ENCODE measurements around the gene PEX11B. TPM values are rescaled to one million over a fixed set of nuclear protein-coding genes. Genes with fewer than 3 reads are reported as not detected.

PEX11B gene
- total RNA-seq, 2 experiments from 2014 or later, result 25.8 to 26.3 TPM

GRCh38 chr1:145953861-145954260 lies 35.3 kb upstream of the PEX11B start:
- H3K9me3 Mint-ChIP-seq, result no peaks in the 10 kb centered on the region
- TF ChIP-seq CTCF (IDR thresholded peaks at IDR 0.05), result no peak
- ChIA-PET CTCF (interaction anchor here (0.7 to 1.7 kb wide), 3 partner anchors 31 to 79 kb away, joined by 3 to 5 read pairs (median 5); partner anchors contain the start of gene ITGA10), POLR2A (interaction anchor here (0.6 to 12.8 kb wide), 6 partner anchors 10 to 168 kb away, joined by 3 to 160 read pairs (median 4); partner anchors contain the start of genes ANKRD34A, POLR3GL and RBM8A)
- H3K27ac Mint-ChIP-seq, result no peak overlapping the region
- intact Hi-C loops (cut with micrococcal nuclease), result no loop called here
- DNase-seq, result no peak
- peaks cover 26% of the 10 kb centered on the region for H3K36me3 Mint-ChIP-seq (ENCODE audit: low read depth)
- peaks cover 65% of the 10 kb centered on the region for H3K4me1 Mint-ChIP-seq (ENCODE audit: low read depth)
- H3K27me3 Mint-ChIP-seq, result no peaks in the 10 kb centered on the region
- no peak overlapping the region for H3K4me3 Mint-ChIP-seq
- no peak for ATAC-seq

- H3K36me3 Mint-ChIP-seq (ENCODE audit: low read depth), result peaks cover 26% of the 10 kb centered on the region
- H3K27ac Mint-ChIP-seq, result no peak overlapping the region
- POLR2A ChIA-PET, result interaction anchor here (0.9 to 1.3 kb wide), 2 partner anchors 34 to 40 kb away, joined by 3 read pairs; no protein-coding TSS in a partner anchor
- CTCF ChIA-PET, result no interaction called here
- H3K9me3 Mint-ChIP-seq, result no peaks in the 10 kb centered on the region
- ATAC-seq (no peak), DNase-seq (no peak)
- no peak overlapping the region for H3K4me3 Mint-ChIP-seq
- H3K27me3 Mint-ChIP-seq, result no peaks in the 10 kb centered on the region
- intact Hi-C loops (cut with micrococcal nuclease), result no loop called here
- no peak for TF ChIP-seq CTCF (IDR thresholded peaks at IDR 0.05)
- peaks cover 56% of the 10 kb centered on the region for H3K4me1 Mint-ChIP-seq (ENCODE audit: low read depth)
These were observed 34.4 kb upstream of the PEX11B start for GRCh38 chr1:145952903-145953302.

GRCh38 chr1:145951526-145951925 lies 33.0 kb upstream of the PEX11B start:
- H3K4me3 Mint-ChIP-seq, result no peak overlapping the region
- POLR2A ChIA-PET, result interaction anchor here (1.3 kb wide), 1 partner anchor 41 kb away, joined by 3 read pairs; no protein-coding TSS in a partner anchor
- no peak overlapping the region for H3K27ac Mint-ChIP-seq
- H3K27me3 Mint-ChIP-seq, result no peaks in the 10 kb centered on the region
- no peak for ATAC-seq
- no peak for TF ChIP-seq CTCF (IDR thresholded peaks at IDR 0.05)
- CTCF ChIA-PET, result interaction anchor here (1.5 kb wide), 1 partner anchor 24 kb away, joined by 6 read pairs; the partner anchor contains the start of gene RBM8A
- peaks cover 58% of the 10 kb centered on the region for H3K4me1 Mint-ChIP-seq (ENCODE audit: low read depth)
- DNase-seq, result no peak
- intact Hi-C loops (cut with micrococcal nuclease), result no loop called here
- H3K36me3 Mint-ChIP-seq (ENCODE audit: low read depth), result peaks cover 30% of the 10 kb centered on the region
- H3K9me3 Mint-ChIP-seq, result no peaks in the 10 kb centered on the region

GRCh38 chr1:145949219-145949618 lies 30.7 kb upstream of the PEX11B start:
- peaks cover 41% of the 10 kb centered on the region for H3K4me1 Mint-ChIP-seq (ENCODE audit: low read depth)
- peaks cover 29% of the 10 kb centered on the region for H3K36me3 Mint-ChIP-seq (ENCODE audit: low read depth)
- CTCF ChIA-PET, result interaction anchor here (0.8 to 1.8 kb wide), 3 partner anchors 9 to 57 kb away, joined by 3 to 6 read pairs (median 3); partner anchors contain the start of gene LIX1L
- no peak overlapping the region for H3K27ac Mint-ChIP-seq
- H3K9me3 Mint-ChIP-seq, result no peaks in the 10 kb centered on the region
- intact Hi-C loops (cut with micrococcal nuclease), result no loop called here
- TF ChIP-seq CTCF (IDR thresholded peaks at IDR 0.05), result no peak
- no peak for DNase-seq
- POLR2A ChIA-PET, result interaction anchor here (0.6 to 1.4 kb wide), 5 partner anchors 9 to 58 kb away, joined by 3 to 7 read pairs (median 3); partner anchors contain the start of genes LIX1L and RBM8A
- no peaks in the 10 kb centered on the region for H3K27me3 Mint-ChIP-seq
- no peak for ATAC-seq
- H3K4me3 Mint-ChIP-seq, result no peak overlapping the region

- no peak overlapping the region for H3K27ac Mint-ChIP-seq
- no peak overlapping the region for H3K4me3 Mint-ChIP-seq
- ChIA-PET POLR2A (no interaction called here), CTCF (no interaction called here)
- DNase-seq (no peak), ATAC-seq (no peak)
- H3K27me3 Mint-ChIP-seq, result no peaks in the 10 kb centered on the region
- no peaks in the 10 kb centered on the region for H3K9me3 Mint-ChIP-seq
- H3K36me3 Mint-ChIP-seq (ENCODE audit: low read depth), result peaks cover 20% of the 10 kb centered on the region
- H3K4me1 Mint-ChIP-seq (ENCODE audit: low read depth), result peaks cover 32% of the 10 kb centered on the region
- TF ChIP-seq CTCF (IDR thresholded peaks at IDR 0.05), result no peak
- intact Hi-C loops (cut with micrococcal nuclease), result no loop called here
These were observed 29.0 kb upstream of the PEX11B start for GRCh38 chr1:145947551-145947950.

All from activated CD8-positive, alpha-beta T cell treated with anti-CD3 and anti-CD28 coated beads for 36 hours (primary cell).